ENCODE results near the gene ANK3.

The ANK3 gene

DNA sequence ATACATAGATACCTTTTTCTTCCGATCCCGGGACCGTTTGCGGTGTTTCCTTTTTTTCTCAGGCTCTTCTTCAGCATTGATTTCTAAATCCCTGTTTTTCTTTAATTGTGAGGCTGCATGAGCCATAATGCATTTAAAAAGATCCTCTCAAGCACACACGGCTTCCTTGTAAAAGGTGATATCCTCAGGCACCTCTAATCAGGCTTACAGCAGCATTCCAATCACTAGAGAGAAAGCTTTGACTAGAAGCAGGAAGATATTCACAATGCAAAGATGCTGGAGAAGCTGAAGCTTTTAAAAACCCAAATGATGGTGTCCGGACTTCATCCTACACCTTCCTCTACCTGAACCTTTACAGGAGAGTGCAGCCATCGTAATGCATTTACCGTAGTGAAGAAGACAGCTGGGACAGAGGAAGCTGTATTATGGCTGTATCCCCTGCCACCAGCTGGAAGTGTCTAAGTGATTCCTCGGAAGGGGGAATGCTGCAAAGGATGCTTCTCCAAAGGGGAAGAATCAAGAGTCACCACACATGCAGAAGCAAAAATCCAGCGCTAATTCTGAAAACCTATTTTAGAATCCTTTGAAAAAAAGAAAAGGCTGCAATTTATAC is at the start of gene ANK3:
TSS of gene ANK3 (minus strand) at position 463 of the 613 bp plus-strand sequence. CDS start at position 126, 337 bp downstream.
- Mint-ChIP-seq H3K4me3 (peak within 1 kb of the TSS; percentile 31 to 78 (median 78)), H3K36me3 (ENCODE audit: low read depth) (no peaks in the 10 kb centered on the region), H3K27me3 (ENCODE audit: low read depth) (no peaks in the 10 kb centered on the region), H3K4me1 (peaks cover 29% of the 10 kb centered on the region), H3K9me3 (no peaks in the 10 kb centered on the region), H3K27ac (peak within 1 kb of the TSS; percentile 40 to 68 (median 52))
- TF ChIP-seq, protein P1, sequence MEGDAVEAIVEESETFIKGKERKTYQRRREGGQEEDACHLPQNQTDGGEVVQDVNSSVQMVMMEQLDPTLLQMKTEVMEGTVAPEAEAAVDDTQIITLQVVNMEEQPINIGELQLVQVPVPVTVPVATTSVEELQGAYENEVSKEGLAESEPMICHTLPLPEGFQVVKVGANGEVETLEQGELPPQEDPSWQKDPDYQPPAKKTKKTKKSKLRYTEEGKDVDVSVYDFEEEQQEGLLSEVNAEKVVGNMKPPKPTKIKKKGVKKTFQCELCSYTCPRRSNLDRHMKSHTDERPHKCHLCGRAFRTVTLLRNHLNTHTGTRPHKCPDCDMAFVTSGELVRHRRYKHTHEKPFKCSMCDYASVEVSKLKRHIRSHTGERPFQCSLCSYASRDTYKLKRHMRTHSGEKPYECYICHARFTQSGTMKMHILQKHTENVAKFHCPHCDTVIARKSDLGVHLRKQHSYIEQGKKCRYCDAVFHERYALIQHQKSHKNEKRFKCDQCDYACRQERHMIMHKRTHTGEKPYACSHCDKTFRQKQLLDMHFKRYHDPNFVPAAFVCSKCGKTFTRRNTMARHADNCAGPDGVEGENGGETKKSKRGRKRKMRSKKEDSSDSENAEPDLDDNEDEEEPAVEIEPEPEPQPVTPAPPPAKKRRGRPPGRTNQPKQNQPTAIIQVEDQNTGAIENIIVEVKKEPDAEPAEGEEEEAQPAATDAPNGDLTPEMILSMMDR (IDR thresholded peaks at IDR 0.05; ENCODE audit: unreplicated experiment in 3 of 3) = no peak

DNA sequence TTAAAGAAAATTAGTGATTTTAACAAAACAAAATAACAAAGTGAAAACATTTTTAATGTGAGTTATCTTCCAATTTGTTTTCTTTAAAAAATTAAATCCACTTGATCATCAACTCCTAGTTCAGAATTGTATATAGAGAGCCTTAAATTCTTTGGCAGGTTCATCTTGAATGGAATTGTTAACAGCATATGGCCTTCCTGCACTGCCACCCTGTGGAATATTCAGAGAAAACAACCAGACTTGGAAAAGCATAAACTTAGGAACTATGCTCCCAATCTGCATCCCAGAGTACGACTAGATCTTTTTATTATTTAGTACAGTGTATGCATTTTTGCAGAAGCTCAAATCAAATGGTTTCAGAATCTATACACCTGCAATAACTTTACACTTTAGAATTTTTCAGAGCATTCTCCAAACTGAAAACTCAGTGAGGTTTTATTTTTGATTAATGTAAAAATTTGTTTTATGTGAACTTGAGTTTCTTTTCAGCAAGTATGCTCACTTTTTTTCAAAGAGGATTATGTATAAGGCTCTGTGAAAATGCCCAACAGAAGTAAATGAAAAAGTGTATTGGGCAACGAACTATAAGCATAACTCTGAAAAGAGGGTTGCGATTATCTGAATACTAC is 44.9 kb upstream of the ANK3 start:
- no peaks in the 10 kb centered on the region for H3K9me3 Mint-ChIP-seq
- H3K4me1 Mint-ChIP-seq = peaks cover 17% of the 10 kb centered on the region

DNA sequence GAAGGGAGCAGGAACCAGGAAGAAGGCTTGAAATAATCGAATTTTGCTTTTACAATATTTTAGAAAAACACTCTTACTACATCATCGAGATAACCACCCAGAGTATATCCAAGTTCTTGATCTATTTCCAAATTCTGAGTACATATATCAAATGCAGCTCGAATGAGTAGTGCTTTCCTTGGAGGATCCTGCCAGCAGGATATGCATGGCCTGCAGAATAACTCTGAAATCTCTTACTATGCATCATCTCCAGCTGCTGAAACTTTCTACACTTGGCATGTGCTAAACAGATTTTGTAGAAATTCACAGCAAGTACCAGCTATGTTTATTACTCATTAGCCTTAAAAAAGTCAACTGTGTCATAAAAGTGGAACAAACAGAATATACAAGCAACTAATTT is 44.0 kb upstream of the ANK3 start:
- Mint-ChIP-seq H3K27me3 (ENCODE audit: low read depth) (no peaks in the 10 kb centered on the region), H3K36me3 (ENCODE audit: low read depth) (no peaks in the 10 kb centered on the region), H3K9me3 (no peaks in the 10 kb centered on the region), H3K4me1 (peaks cover 24% of the 10 kb centered on the region), H3K4me3 (peak overlapping the region in 2 of 3 experiments; percentile 4 to 17), H3K27ac (peak overlapping the region; percentile 55 to 95 (median 92))
- TF ChIP-seq, protein P1 (IDR thresholded peaks at IDR 0.05; ENCODE audit: unreplicated experiment in 3 of 3) = no peak

More for the DNA sequence above, 44.9 kb upstream of the ANK3 start:
- no peaks in the 10 kb centered on the region for H3K36me3 Mint-ChIP-seq (ENCODE audit: low read depth)
- H3K4me3 Mint-ChIP-seq = no peak overlapping the region
- TF ChIP-seq, protein P1 (IDR thresholded peaks at IDR 0.05; ENCODE audit: unreplicated experiment in 3 of 3) = peak; percentile 73 to 87 (median 86)
- no peaks in the 10 kb centered on the region for H3K27me3 Mint-ChIP-seq (ENCODE audit: low read depth)
- peak overlapping the region in 1 of 3 experiments; percentile 46 for H3K27ac Mint-ChIP-seq

DNA sequence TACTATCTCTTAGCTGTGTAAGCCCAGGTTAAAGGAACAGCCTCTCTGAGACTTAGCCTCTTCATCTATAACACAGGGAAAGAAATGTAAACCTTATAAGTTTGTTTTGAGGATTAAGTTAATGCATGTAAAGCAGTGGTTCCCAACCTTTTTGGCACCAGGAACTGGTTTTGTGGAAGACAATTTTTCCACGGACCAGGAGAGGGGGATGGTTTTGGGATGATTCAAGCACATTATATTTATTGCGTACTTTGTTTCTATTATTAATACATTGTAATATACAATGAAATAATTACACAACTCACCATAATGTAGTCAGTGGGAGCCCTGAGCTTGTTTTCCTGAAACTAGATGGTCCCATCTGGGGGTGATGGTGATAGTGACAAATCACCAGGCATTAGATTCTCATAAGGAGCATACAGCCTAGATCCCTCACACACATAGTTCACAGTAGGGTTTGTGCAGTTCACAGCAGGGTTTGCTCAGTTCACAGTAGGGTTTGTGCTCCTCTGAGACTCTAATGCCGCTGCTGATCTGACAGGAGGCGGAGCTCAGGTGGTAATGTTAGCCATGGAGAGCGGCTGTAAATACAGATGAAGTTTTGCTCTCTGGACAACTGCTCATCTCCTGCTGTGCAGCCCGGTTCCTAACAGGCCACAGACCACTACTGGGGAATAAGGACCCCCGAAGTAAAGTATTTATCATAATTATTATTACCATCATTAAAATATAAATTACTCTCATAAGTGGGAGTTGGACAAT is 41.3 kb upstream of the ANK3 start:
- Mint-ChIP-seq H3K9me3 (no peaks in the 10 kb centered on the region), H3K4me1 (peaks cover 38% of the 10 kb centered on the region), H3K27me3 (ENCODE audit: low read depth) (no peaks in the 10 kb centered on the region), H3K4me3 (no peak overlapping the region), H3K36me3 (ENCODE audit: low read depth) (no peaks in the 10 kb centered on the region), H3K27ac (no peak overlapping the region)
- TF ChIP-seq, protein P1 (IDR thresholded peaks at IDR 0.05; ENCODE audit: unreplicated experiment in 3 of 3) = no peak

DNA sequence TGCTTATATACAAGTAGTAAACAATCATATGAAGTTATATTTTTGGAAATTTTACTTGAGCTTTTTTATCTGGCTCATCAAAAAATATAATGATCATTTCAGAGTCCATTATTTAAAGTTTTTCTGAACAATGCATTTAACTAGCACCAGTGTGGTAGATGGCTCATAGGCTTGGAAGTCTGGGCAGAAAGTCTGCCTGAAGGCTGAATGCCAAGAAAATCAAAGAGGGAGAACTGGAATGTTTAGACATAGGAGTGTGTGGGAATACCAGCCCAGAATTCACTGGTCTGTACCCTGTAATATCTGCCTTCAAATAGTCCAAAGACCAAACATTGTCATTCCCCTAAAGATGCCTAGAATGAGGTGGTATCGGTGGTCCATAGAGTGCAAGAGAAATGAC is 40.3 kb upstream of the ANK3 start:
- Mint-ChIP-seq H3K27ac (peak overlapping the region in 1 of 3 experiments; percentile 33), H3K27me3 (ENCODE audit: low read depth) (no peaks in the 10 kb centered on the region)

More for the DNA sequence above, 40.3 kb upstream of the ANK3 start:
- Mint-ChIP-seq H3K9me3 (no peaks in the 10 kb centered on the region), H3K36me3 (ENCODE audit: low read depth) (no peaks in the 10 kb centered on the region), H3K4me3 (no peak overlapping the region), H3K4me1 (peaks cover 43% of the 10 kb centered on the region)
- TF ChIP-seq, protein P1 (IDR thresholded peaks at IDR 0.05; ENCODE audit: unreplicated experiment in 3 of 3) = no peak

All from nephron (organoid).